ENCODE data around the gene RWDD3.

RWDD3 gene

GRCh38 chr1:95282518-95282895 lies 48.5 kb downstream of the RWDD3 start:
- DNase-seq (ENCODE audit: low spot score), result no peak

GRCh38 chr1:95284420-95284819 lies 50.4 kb downstream of the RWDD3 start:
- DNase-seq (ENCODE audit: low spot score), result no peak

DNA sequence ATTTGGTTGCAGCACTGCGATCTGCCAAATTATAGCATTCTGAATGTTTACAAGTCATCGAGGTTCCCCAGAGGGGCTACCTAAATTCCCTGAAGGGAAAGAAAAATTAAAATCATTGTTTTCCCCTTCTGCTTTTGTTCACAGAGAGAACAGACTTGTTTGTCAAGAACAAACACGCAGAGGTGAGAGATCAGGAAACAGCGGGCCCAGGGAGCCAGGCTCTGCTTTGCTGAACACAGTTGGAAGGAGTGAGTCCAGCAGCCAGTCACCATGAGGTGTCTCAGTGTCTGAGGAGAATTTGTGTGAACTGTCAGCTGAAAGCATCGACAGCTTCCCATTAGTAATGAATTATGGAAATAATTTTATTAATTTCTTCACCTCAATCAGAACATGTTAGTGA lies 52.5 kb downstream of the RWDD3 start:
- no peak for DNase-seq (ENCODE audit: low spot score)

- DNase-seq (ENCODE audit: low spot score), result no peak
Observed at GRCh38 chr1:95287081-95287480, 53.1 kb downstream of the RWDD3 start.

DNA sequence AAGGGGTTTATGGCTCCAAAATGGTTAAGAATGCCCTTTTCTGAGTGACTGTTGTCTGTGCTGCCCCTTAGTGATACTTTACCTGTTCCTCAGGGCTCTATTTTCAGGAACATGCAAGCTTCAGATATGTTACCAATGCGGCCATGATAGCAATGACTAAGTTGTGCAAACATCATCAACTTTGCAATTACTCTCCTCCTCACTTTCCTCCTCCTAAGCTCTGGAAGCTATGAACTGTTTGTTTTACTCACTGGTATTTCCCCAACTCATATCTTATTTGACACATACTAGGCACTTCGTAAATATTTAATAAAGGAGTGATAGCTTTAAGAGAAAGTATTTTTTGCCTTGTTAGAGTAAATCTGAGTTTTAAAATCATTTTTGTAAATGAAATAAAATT lies 53.8 kb downstream of the RWDD3 start:
- DNase-seq (ENCODE audit: low spot score), result no peak
